ACC112 (cell line): ENCODE results near the gene SPEM3.

Experiments
- H2AFZ ChIP-seq: fragments of 200-600 bp; sonication (generic); one replicate; pipeline ENCODE4 v1.6.0; 2017; ENCODE audit warnings: antibody characterized with exemption, low read length; ENCODE audit not compliant: unreplicated experiment
- H3K27ac ChIP-seq: fragments of 200-600 bp; sonication (generic); 2 replicates; pipeline ENCODE4 v1.5.1; 2014; ENCODE audit warnings: low read depth, mild to moderate bottlenecking, antibody characterized with exemption, low read length, moderate library complexity
- H3K27me3 ChIP-seq: fragments of 200-600 bp; sonication (generic); 2 replicates; pipeline ENCODE4 v1.6.1; 2014; ENCODE audit warnings: mild to moderate bottlenecking, antibody characterized with exemption, low read length, moderate library complexity, mixed read lengths; ENCODE audit not compliant: insufficient read depth
- H3K36me3 ChIP-seq: fragments of 200-600 bp; sonication (generic); 2 replicates; pipeline ENCODE4 v1.6.1; 2016; ENCODE audit warnings: mild to moderate bottlenecking, antibody characterized with exemption, low read length, moderate library complexity, mixed read lengths; ENCODE audit not compliant: insufficient read depth
- H3K4me1 ChIP-seq: fragments of 200-600 bp; sonication (generic); one replicate; pipeline ENCODE4 v1.6.1; 2016; ENCODE audit warnings: low read length, mixed read lengths; ENCODE audit not compliant: insufficient read depth, unreplicated experiment, control insufficient read depth
- H3K4me3 ChIP-seq: fragments of 200-600 bp; sonication (generic); 2 replicates; pipeline ENCODE4 v1.5.1; 2014; ENCODE audit warnings: mild to moderate bottlenecking, low read depth, low read length
- H3K79me2 ChIP-seq: fragments of 200-600 bp; sonication (generic); one replicate; pipeline ENCODE4 v1.6.0; 2016; ENCODE audit warnings: low read length; ENCODE audit not compliant: control insufficient read depth, unreplicated experiment, insufficient read depth

SPEM3 gene

GRCh38 chr17:7436556-7437368, 8.1 kb downstream of the SPEM3 start:
- H3K4me3 ChIP-seq = peak overlapping the region; percentile 74
- H3K27ac ChIP-seq = no peak overlapping the region
- H2AFZ ChIP-seq = peak overlapping the region; percentile 33
- no peaks in the 10 kb centered on the region for H3K36me3 ChIP-seq
- no peaks in the 10 kb centered on the region for H3K79me2 ChIP-seq
- peaks cover 16% of the 10 kb centered on the region for H3K27me3 ChIP-seq
- peaks cover 9% of the 10 kb centered on the region for H3K4me1 ChIP-seq

- Histone ChIP-seq H3K36me3 (no peaks in the 10 kb centered on the region), H3K4me3 (peak overlapping the region; percentile 74), H2AFZ (no peak overlapping the region), H3K4me1 (peaks cover 9% of the 10 kb centered on the region), H3K79me2 (no peaks in the 10 kb centered on the region), H3K27ac (no peak overlapping the region), H3K27me3 (peaks cover 16% of the 10 kb centered on the region)
These were observed 8.8 kb downstream of the SPEM3 start for GRCh38 chr17:7437369-7437863.

- no peaks in the 10 kb centered on the region for H3K36me3 ChIP-seq
- peaks cover 16% of the 10 kb centered on the region for H3K27me3 ChIP-seq
- H3K27ac ChIP-seq = no peak overlapping the region
- H3K4me1 ChIP-seq = peaks cover 9% of the 10 kb centered on the region
- no peak overlapping the region for H2AFZ ChIP-seq
- H3K79me2 ChIP-seq = no peaks in the 10 kb centered on the region
- peak overlapping the region; percentile 74 for H3K4me3 ChIP-seq
These were observed 9.4 kb downstream of the SPEM3 start for GRCh38 chr17:7437950-7438614.

DNA sequence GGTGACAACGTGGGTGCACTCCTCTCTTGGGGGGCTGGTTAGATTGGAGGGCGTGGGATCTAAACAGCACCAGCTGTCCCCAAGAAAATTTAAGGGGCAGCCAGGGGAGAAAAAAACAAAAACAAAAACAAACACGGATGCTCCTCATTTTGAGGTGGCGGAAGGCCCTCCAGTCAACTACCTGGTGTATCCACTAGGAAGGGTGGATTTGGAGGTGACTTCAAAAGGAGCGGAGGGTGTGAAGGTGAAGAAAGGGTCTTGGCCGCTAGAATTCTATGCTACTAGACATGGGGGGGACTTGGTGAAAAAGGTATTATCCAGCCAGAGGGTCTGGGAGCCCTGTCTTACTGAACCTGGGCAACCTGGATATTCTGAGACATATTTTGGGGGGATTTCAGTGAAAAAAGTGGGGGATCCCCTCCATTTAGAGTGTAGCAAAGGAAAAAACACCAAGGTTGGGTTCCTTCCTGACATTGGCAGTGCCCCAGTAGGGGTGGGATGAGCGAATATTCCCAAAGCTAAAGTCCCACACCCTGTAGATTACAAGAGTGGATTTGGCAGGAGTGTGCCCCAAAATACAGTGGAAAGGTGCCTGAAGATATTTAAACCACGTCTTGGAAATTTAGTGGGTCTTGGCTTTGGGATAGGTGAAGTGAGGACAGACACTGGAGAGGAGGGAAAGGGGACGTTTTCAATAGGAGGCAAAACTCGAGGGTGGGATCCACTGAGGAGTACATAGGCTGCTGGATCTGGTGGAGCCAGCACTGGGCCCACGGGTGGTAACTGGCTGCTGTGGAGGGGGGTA, 10.2 kb downstream of the SPEM3 start:
- H3K27ac ChIP-seq = no peak overlapping the region
- peaks cover 13% of the 10 kb centered on the region for H3K4me1 ChIP-seq
- peak overlapping the region; percentile 80 for H3K4me3 ChIP-seq
- peaks cover 16% of the 10 kb centered on the region for H3K27me3 ChIP-seq
- H3K79me2 ChIP-seq = no peaks in the 10 kb centered on the region
- H3K36me3 ChIP-seq = no peaks in the 10 kb centered on the region
- H2AFZ ChIP-seq = no peak overlapping the region

- Histone ChIP-seq H3K27ac (no peak within 1 kb of the TSS), H3K79me2 (no peaks in the 10 kb centered on the region), H2AFZ (peak within 1 kb of the TSS; percentile 48), H3K4me1 (peaks cover 20% of the 10 kb centered on the region), H3K27me3 (peaks cover 16% of the 10 kb centered on the region), H3K4me3 (peak within 1 kb of the TSS; percentile 80), H3K36me3 (no peaks in the 10 kb centered on the region)
These were observed 10.9 kb downstream of the SPEM3 start, which contains the start of gene FGF11 for GRCh38 chr17:7439462-7440112. Gene FGF11, plus strand, starts transcription at chr17:7439512. Its CDS starts 109 bp downstream, at chr17:7439621.

DNA sequence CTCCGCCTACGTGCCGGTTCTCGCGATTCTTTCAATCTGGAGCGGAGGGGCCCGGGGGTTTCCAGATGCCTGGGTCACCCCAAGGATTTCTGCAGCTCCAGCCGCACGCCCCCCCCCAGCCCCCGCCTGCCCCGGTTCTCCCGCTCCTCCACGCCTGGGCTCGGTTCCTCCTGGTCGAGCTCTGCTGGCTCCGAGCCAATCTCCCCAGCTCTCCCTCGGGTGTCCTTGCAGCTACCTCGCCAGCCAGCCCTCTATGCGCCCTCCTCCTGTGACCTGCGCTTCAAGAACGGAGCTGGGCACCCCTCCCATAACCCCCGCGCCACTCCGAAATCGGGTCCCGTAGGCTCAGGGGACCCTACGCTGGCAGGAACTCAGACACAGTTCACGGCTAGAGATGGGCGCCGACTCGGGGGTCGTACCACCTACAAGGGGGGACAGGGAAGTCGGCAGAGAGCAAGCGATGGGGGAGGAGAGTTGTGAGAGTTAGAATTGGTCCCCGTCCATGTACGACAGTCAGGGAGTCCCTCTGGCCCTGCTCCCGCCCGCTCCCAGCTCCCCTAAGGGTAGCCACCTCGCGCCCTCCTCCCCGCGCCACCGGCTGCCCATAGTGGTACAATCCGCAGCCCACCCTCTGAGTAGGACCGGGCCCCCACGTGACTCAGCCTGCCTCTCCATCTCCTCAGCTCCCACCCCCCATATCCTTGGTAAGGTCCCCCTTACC, 11.6 kb downstream of the SPEM3 start:
- Histone ChIP-seq H2AFZ (peak overlapping the region; percentile 48), H3K79me2 (no peaks in the 10 kb centered on the region), H3K4me3 (peak overlapping the region; percentile 80), H3K4me1 (peaks cover 25% of the 10 kb centered on the region), H3K27ac (no peak overlapping the region), H3K36me3 (no peaks in the 10 kb centered on the region), H3K27me3 (peaks cover 16% of the 10 kb centered on the region)

GRCh38 chr17:7440834-7441195, 12.2 kb downstream of the SPEM3 start:
- peak overlapping the region; percentile 48 for H2AFZ ChIP-seq
- peaks cover 25% of the 10 kb centered on the region for H3K4me1 ChIP-seq
- H3K27me3 ChIP-seq = peaks cover 17% of the 10 kb centered on the region
- peak overlapping the region; percentile 80 for H3K4me3 ChIP-seq
- H3K79me2 ChIP-seq = no peaks in the 10 kb centered on the region
- no peaks in the 10 kb centered on the region for H3K36me3 ChIP-seq
- H3K27ac ChIP-seq = no peak overlapping the region

GRCh38 chr17:7441266-7441665, 12.6 kb downstream of the SPEM3 start:
- Histone ChIP-seq H3K27me3 (peaks cover 20% of the 10 kb centered on the region), H2AFZ (no peak overlapping the region), H3K4me3 (peak overlapping the region; percentile 80), H3K79me2 (no peaks in the 10 kb centered on the region), H3K27ac (no peak overlapping the region), H3K36me3 (no peaks in the 10 kb centered on the region), H3K4me1 (peaks cover 25% of the 10 kb centered on the region)

DNA sequence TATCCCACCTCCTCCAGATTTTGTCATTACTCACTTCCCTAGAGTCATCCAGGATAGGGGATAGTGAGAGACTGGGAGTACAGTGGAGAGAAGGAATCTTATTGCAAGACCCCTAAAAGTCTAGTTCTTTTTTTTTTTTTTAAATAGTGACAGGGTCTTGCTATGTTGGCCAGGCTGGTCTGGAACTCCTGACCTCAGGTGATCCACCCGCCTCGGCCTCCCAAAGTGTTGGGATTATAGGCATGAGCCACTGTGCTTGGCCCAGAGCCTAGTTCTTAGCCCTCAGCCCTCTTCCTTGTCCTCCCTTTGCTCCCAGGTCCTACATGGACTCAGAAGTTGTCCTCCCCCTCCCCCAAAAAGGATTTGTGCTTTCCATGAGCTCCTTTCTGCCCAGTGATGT, 13.5 kb downstream of the SPEM3 start:
- no peak overlapping the region for H3K4me3 ChIP-seq
- H3K79me2 ChIP-seq = no peaks in the 10 kb centered on the region
- no peak overlapping the region for H2AFZ ChIP-seq
- H3K4me1 ChIP-seq = peaks cover 25% of the 10 kb centered on the region
- H3K27me3 ChIP-seq = peaks cover 29% of the 10 kb centered on the region
- H3K36me3 ChIP-seq = no peaks in the 10 kb centered on the region
- H3K27ac ChIP-seq = no peak overlapping the region
